Measurements from ENCODE around the gene DUSP28.

Gene DUSP28

GRCh38 chr2:240567872-240568677, 7.9 kb downstream of the DUSP28 start, which contains the start of gene RNPEPL1:
Gene RNPEPL1, plus strand, starts transcription at chr2:240568484. Its CDS starts 103 bp downstream, at chr2:240568587.
- H3K4me3 ChIP-seq (ENCODE audit: low read depth, low read length): peak within 1 kb of the TSS; percentile 72
- TF ChIP-seq CTCF (IDR thresholded peaks at IDR 0.05; ENCODE audit: low read depth, low read length): no peak

GRCh38 chr2:240568678-240569522, 8.7 kb downstream of the DUSP28 start:
- no peak for TF ChIP-seq CTCF (IDR thresholded peaks at IDR 0.05; ENCODE audit: low read depth, low read length)

GRCh38 chr2:240569523-240569997, 9.4 kb downstream of the DUSP28 start:
- TF ChIP-seq CTCF (IDR thresholded peaks at IDR 0.05; ENCODE audit: low read depth, low read length): no peak
- H3K4me3 ChIP-seq (ENCODE audit: low read depth, low read length): peak overlapping the region; percentile 65

More at GRCh38 chr2:240568678-240569522, 8.7 kb downstream of the DUSP28 start:
- peak overlapping the region; percentile 65 for H3K4me3 ChIP-seq (ENCODE audit: low read depth, low read length)

GRCh38 chr2:240569998-240570530, 9.9 kb downstream of the DUSP28 start:
- no peak for TF ChIP-seq CTCF (IDR thresholded peaks at IDR 0.05; ENCODE audit: low read depth, low read length)
- no peak overlapping the region for H3K4me3 ChIP-seq (ENCODE audit: low read depth, low read length)

GRCh38 chr2:240570531-240571313, 10.6 kb downstream of the DUSP28 start:
- no peak overlapping the region for H3K4me3 ChIP-seq (ENCODE audit: low read depth, low read length)

More at GRCh38 chr2:240570531-240571313, 10.6 kb downstream of the DUSP28 start:
- no peak for TF ChIP-seq CTCF (IDR thresholded peaks at IDR 0.05; ENCODE audit: low read depth, low read length)
